DOHH2 (cell line): ENCODE data around the gene NOD1.

ENCODE experiments used
- H3F3A ChIP-seq: fragments of 200-600 bp; sonication (generic), shearing (Covaris generic); 2 replicates; pipeline ENCODE4 v1.6.0; 2016; ENCODE audit warnings: antibody characterized with exemption, mild to moderate bottlenecking; ENCODE audit not compliant: control insufficient read depth, insufficient read depth
- H3K27ac ChIP-seq: fragments of 200-600 bp; sonication (generic); 2 replicates; pipeline ENCODE4 v1.5.1; 2014; ENCODE audit warnings: low read depth, mild to moderate bottlenecking, low read length, moderate library complexity
- H3K27me3 ChIP-seq: fragments of 200-600 bp; sonication (generic); 2 replicates; pipeline ENCODE4 v1.6.1; 2014; ENCODE audit warnings: mild to moderate bottlenecking, low read length, mixed read lengths; ENCODE audit not compliant: control insufficient read depth
- H3K36me3 ChIP-seq: fragments of 200-600 bp; sonication (generic); 2 replicates; pipeline ENCODE4 v1.6.1; 2014; ENCODE audit warnings: mild to moderate bottlenecking, low read length, moderate library complexity, mixed read lengths; ENCODE audit not compliant: control insufficient read depth
- H3K4me1 ChIP-seq: fragments of 200-600 bp; sonication (generic); 2 replicates; pipeline ENCODE4 v1.6.1; 2014; ENCODE audit warnings: mild to moderate bottlenecking, low read length, mixed read lengths; ENCODE audit not compliant: control insufficient read depth
- H3K4me2 ChIP-seq: fragments of 200-600 bp; sonication (generic); 2 replicates; pipeline ENCODE4 v1.6.0; 2014; ENCODE audit warnings: mild to moderate bottlenecking, low read length, moderate library complexity
- H3K4me3 ChIP-seq: fragments of 200-600 bp; sonication (generic); 2 replicates; pipeline ENCODE4 v1.5.1; 2014; ENCODE audit warnings: mild to moderate bottlenecking, low read length, mixed read lengths
- H3K79me2 ChIP-seq: fragments of 200-600 bp; sonication (generic); 2 replicates; pipeline ENCODE4 v1.6.1; 2014; ENCODE audit warnings: mild to moderate bottlenecking, low read length, mixed read lengths; ENCODE audit not compliant: control insufficient read depth
- H3K9me2 ChIP-seq: fragments of 200-600 bp; sonication (generic); replicated peaks from 2 replicates; pipeline ENCODE4 v1.6.1; 2014; ENCODE audit warnings: mild to moderate bottlenecking, low read length, mixed read lengths; ENCODE audit not compliant: control insufficient read depth
- H3K9me3 ChIP-seq: fragments of 200-600 bp; sonication (generic); 2 replicates; pipeline ENCODE4 v1.6.1; 2014; ENCODE audit warnings: antibody characterized with exemption, low read length, mixed read lengths; ENCODE audit not compliant: control insufficient read depth, insufficient read depth
- H4K20me1 ChIP-seq: fragments of 200-600 bp; sonication (generic); 2 replicates; pipeline ENCODE4 v1.6.0; 2014; ENCODE audit warnings: low read depth, mild to moderate bottlenecking, antibody characterized with exemption, low read length, moderate library complexity; ENCODE audit not compliant: control insufficient read depth, insufficient read depth
- EZH2phosphoT487 ChIP-seq: fragments of 200-600 bp; sonication (generic); IDR thresholded peaks from 2 replicates; pipeline ENCODE4 v1.6.1; 2017; ENCODE audit warnings: borderline replicate concordance, mild to moderate bottlenecking, antibody characterized with exemption, low read length, moderate library complexity, mixed read lengths
- TF ChIP-seq, protein P1 (sequence below): fragments of 200-600 bp; sonication (generic); IDR thresholded peaks from one replicate; pipeline ENCODE4 v1.5.1; 2014; ENCODE audit warnings: antibody characterized with exemption, mild to moderate bottlenecking, low read depth, low read length; ENCODE audit not compliant: poor library complexity, severe bottlenecking

The NOD1 gene

DNA sequence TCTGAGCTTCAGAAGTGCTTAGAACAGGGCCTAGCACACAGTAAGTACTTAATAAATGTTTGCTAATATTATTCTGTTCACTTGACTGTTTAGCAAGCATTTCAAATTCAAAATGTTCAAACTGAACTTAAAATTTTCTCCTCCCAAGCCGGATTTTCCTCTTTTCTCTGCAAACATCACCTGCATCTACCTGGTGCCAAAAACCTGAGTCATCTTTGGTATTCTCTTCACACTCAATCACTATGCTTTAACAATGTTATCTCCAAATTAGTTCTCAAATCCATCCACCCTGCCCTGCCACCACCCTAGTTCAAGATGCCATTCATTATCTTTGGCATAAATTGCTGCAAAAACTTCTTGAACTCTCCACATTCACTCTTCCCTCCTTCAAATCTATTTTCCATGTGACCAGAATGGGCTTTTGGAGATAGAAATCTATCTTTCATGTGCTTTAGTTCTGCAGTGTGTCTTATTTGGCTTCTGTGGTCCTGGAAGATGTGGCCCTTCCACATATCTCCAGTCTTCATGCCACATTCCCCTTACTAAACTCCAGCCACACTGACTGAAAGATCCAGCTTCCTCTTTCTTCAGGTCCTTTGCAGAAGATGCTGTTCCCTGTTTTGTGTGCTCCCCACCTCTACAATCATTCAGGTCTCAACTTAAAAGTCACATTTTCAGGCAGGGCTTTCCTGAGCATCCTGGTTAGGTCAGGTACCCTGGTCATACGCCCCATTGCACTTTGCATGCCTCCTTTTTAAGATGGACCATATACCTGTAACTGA is 24.1 kb upstream of the NOD1 start:
- peaks cover 66% of the 10 kb centered on the region for H3K79me2 ChIP-seq
- no peaks in the 10 kb centered on the region for H3K9me2 ChIP-seq
- H3K9me3 ChIP-seq = peaks cover under 1% of the 10 kb centered on the region; the same call in 1 of the 2 replicates
- H3K27ac ChIP-seq = no peak overlapping the region
- H3K4me1 ChIP-seq = peaks cover 37% of the 10 kb centered on the region
- peaks cover 63% of the 10 kb centered on the region for H3K36me3 ChIP-seq
- no peaks in the 10 kb centered on the region for H3F3A ChIP-seq
- H3K4me3 ChIP-seq = peak overlapping the region; percentile 93
- peaks cover 13% of the 10 kb centered on the region for H4K20me1 ChIP-seq
- peak overlapping the region; percentile 96 for H3K4me2 ChIP-seq
- no peak for TF ChIP-seq EZH2phosphoT487
- TF ChIP-seq, protein P1, sequence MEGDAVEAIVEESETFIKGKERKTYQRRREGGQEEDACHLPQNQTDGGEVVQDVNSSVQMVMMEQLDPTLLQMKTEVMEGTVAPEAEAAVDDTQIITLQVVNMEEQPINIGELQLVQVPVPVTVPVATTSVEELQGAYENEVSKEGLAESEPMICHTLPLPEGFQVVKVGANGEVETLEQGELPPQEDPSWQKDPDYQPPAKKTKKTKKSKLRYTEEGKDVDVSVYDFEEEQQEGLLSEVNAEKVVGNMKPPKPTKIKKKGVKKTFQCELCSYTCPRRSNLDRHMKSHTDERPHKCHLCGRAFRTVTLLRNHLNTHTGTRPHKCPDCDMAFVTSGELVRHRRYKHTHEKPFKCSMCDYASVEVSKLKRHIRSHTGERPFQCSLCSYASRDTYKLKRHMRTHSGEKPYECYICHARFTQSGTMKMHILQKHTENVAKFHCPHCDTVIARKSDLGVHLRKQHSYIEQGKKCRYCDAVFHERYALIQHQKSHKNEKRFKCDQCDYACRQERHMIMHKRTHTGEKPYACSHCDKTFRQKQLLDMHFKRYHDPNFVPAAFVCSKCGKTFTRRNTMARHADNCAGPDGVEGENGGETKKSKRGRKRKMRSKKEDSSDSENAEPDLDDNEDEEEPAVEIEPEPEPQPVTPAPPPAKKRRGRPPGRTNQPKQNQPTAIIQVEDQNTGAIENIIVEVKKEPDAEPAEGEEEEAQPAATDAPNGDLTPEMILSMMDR = no peak
- H3K27me3 ChIP-seq = no peaks in the 10 kb centered on the region

DNA sequence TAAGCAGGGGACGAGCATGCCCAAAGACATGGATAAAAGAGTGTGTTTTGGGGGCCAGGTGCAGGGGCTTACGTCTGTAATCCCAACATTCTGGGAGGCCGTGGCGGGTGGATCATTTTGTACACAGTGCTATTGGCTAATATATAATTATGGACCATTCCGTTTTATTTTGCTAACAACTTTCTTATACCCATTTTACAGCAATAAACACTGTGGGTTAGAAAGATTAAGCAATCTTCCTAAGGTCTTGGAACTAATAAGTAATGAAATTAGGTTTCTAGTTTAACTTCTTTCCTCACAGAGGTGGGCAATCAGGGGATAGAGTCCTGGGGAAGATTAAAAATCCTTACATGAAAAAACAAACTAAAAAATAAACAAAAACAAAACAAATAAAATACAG is 22.7 kb upstream of the NOD1 start:
- no peaks in the 10 kb centered on the region for H3F3A ChIP-seq
- H3K9me3 ChIP-seq = no peaks in the 10 kb centered on the region
- H3K4me2 ChIP-seq = peak overlapping the region; percentile 96
- TF ChIP-seq, protein P1 = no peak
- no peak for TF ChIP-seq EZH2phosphoT487
- H3K4me1 ChIP-seq = peaks cover 37% of the 10 kb centered on the region
- H3K36me3 ChIP-seq = peaks cover 76% of the 10 kb centered on the region
- no peak overlapping the region for H3K4me3 ChIP-seq
- peaks cover 13% of the 10 kb centered on the region for H4K20me1 ChIP-seq
- H3K79me2 ChIP-seq = peaks cover 66% of the 10 kb centered on the region
- no peaks in the 10 kb centered on the region for H3K9me2 ChIP-seq
- no peaks in the 10 kb centered on the region for H3K27me3 ChIP-seq
- no peak overlapping the region for H3K27ac ChIP-seq

GRCh38 chr7:30493228-30493627 is 14.6 kb upstream of the NOD1 start:
- Histone ChIP-seq H3K4me2 (no peak overlapping the region), H3K27ac (no peak overlapping the region), H3K79me2 (no peaks in the 10 kb centered on the region), H3K27me3 (no peaks in the 10 kb centered on the region), H3K36me3 (peaks cover 29% of the 10 kb centered on the region), H3K4me1 (no peaks in the 10 kb centered on the region), H3K9me3 (peaks cover 23% of the 10 kb centered on the region), H3K4me3 (no peak overlapping the region), H3K9me2 (no peaks in the 10 kb centered on the region), H4K20me1 (no peaks in the 10 kb centered on the region), H3F3A (peaks cover 10% of the 10 kb centered on the region)
- TF ChIP-seq EZH2phosphoT487 = no peak
- TF ChIP-seq, protein P1 = no peak
